HFF-Myc (cell line): ENCODE results near the gene CPT1A.

ENCODE experiments used
- DNase-seq: peaks from one replicate; pipeline ENCODE4 v3.0.0-alpha.2; 2011; ENCODE audit warnings: low read depth; ENCODE audit errors: extremely low read depth
- H3K4me3 ChIP-seq: replicated peaks from 2 replicates; pipeline ENCODE4 v1.5.1; 2011; ENCODE audit warnings: low read depth, mild to moderate bottlenecking, control low read depth, low read length
- CTCF ChIP-seq: IDR thresholded peaks from 2 replicates; pipeline ENCODE4 v1.5.1; 2012; ENCODE audit warnings: mild to moderate bottlenecking, low read depth, low read length, control low read depth; ENCODE audit errors: missing control alignments

The CPT1A gene

GRCh38 chr11:68843703-68844312 lies 2.1 kb upstream of the CPT1A start:
- DNase-seq: no peak
- no peak for TF ChIP-seq CTCF
- H3K4me3 ChIP-seq: no peak overlapping the region

DNA sequence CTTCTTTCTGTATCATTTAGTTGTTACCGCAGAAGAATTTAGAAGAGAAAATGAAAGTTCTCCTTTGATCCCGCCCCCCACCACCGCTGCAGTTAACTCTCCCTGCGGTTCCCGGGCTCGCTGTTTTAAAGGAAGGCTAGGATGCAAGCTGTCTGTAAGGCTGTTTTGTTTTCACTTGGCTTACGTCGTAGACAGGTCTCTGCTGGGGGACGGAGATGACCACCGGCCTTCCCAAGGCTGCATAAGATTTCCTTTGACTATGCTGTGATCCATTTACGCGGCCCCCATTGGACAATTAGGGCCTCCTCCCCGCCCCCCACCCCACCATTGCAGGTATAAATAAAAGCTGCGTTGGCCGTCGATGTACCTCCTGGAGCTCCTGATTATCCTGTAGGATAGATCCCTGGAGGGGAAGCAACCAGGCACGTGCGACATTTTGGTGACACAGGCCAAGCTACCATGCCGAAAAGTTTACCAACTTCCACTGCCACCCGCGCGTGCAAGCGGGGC lies 1.4 kb upstream of the CPT1A start:
- peak overlapping the region; percentile 24 for H3K4me3 ChIP-seq

DNA sequence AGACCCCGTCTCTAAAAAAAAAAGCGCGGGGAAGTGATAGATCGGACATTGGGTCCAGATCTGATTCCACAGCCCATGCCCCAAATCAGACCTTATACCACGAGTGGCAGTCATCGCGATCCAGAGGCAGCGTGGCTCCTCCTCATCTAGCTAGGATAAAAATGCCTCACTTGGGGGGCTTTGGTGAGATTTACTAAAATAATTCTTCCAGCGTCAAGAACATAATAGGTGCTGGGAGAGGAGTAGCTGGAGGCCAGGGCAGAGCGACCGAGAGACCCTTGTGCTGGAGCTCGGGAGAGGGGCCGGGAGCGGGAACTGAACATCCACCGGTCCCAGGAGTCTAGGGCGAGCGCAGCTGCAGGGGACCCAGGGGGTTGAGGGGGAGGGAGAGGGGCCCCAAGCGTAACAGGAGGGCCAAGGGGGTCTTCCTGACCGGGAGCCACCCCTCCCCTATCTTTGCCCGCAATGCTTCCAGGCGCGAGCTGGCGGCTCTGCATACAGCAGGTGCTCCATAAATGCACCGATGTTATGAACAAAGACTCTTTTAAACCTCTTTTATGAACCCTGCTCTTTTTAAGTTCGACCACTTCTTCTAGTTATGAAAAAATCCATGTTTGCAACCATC lies 823 bp upstream of the CPT1A start:
- DNase-seq: no peak
- H3K4me3 ChIP-seq: peak overlapping the region; percentile 36
- no peak for TF ChIP-seq CTCF

More for the DNA sequence above, 1.4 kb upstream of the CPT1A start:
- no peak for TF ChIP-seq CTCF
- DNase-seq: no peak

GRCh38 chr11:68840661-68841653 lies 759 bp downstream of the CPT1A start:
- no peak for TF ChIP-seq CTCF
- H3K4me3 ChIP-seq: peak overlapping the region; percentile 50
- DNase-seq: no peak

DNA sequence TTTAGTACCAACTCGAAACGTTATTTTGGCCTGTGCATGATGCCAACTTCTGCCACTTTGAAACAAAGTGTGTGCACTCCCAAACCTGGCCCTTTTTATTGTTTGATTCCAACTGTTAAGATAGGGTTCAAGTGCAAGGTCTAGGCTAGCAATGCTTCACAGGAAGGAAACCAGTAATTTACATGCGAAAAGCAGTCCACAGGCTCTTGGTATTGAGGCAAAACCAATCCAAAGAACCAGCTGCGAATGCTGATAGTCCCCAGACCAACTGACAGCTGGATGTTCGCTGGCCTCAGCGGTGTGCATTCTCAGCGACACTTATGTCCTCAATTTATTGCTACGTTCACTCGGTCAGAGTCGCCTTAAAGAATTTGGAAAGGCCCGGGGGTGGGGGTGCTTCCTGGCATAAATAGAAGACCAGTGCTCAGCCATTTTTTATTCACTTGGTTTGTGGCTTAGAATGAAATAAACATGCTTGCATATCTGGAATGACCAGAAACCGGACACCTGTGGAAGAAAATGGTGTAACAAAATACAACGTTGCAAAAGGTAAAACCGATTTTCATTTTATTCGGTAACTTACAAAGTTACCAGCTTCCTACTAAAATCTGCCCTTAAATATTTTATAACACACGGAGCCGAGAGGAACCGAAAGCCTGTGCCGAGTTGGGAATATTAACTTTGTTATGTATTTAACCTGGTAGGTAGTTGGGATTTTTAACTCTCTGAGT lies 1.6 kb downstream of the CPT1A start:
- no peak for TF ChIP-seq CTCF
- DNase-seq: no peak
- H3K4me3 ChIP-seq: peak overlapping the region; percentile 50
